MCF 10A (cell line): ENCODE measurements around the gene TMEM135. TPM values are rescaled to one million over a fixed set of nuclear protein-coding genes. Genes with fewer than 3 reads are reported as not detected.

ENCODE experiments used
- BruUV-seq: library from RNA; stranded (reverse); fragments of 400-500 nt; replicated peaks from 2 replicates; lab custom pipeline; 2021; lab: Mats Ljungman, UMichigan
- CTCF ChIA-PET: fragments of 300-600 bp; sonication (Branson Sonifier 250); formaldehyde crosslinking; extraction: SDS; loops from one replicate; lab custom pipeline; 2021; ENCODE audit warnings: antibody characterized with exemption, inconsistent platforms; lab: Yijun Ruan, JAX
- POLR2A ChIA-PET: fragments of 300-600, 350-650 bp; sonication (Branson Sonifier 250); formaldehyde crosslinking; extraction: SDS; loops from one replicate; lab custom pipeline; 2020; ENCODE audit warnings: antibody characterized with exemption, inconsistent platforms; lab: Yijun Ruan, JAX
- DNase-seq: peaks from one replicate; pipeline ENCODE4 v3.0.0-alpha.2; 2018; ENCODE audit not compliant: unreplicated experiment
- H3K27ac Mint-ChIP-seq: one replicate; pipeline ENCODE4 v1.8.0; 2022; ENCODE audit warnings: mild to moderate bottlenecking, low read depth, mixed read lengths; ENCODE audit not compliant: unreplicated experiment
- H3K27me3 Mint-ChIP-seq: one replicate; pipeline ENCODE4 v1.8.0; 2022; ENCODE audit warnings: mixed read lengths; ENCODE audit not compliant: insufficient read depth, unreplicated experiment
- H3K36me3 Mint-ChIP-seq: one replicate; pipeline ENCODE4 v1.8.0; 2022; ENCODE audit warnings: mild to moderate bottlenecking, moderate library complexity, mixed read lengths; ENCODE audit not compliant: insufficient read depth, unreplicated experiment
- H3K4me1 Mint-ChIP-seq: one replicate; pipeline ENCODE4 v1.8.0; 2022; ENCODE audit warnings: mixed read lengths; ENCODE audit not compliant: insufficient read depth, unreplicated experiment
- H3K4me3 Mint-ChIP-seq: one replicate; pipeline ENCODE4 v1.8.0; 2022; ENCODE audit warnings: mild to moderate bottlenecking, moderate library complexity, mixed read lengths; ENCODE audit not compliant: unreplicated experiment
- H3K9me3 Mint-ChIP-seq: one replicate; pipeline ENCODE4 v1.8.0; 2022; ENCODE audit warnings: mixed read lengths; ENCODE audit not compliant: unreplicated experiment
- intact Hi-C: fragments of 100-400 bp; cut with micrococcal nuclease; formaldehyde crosslinking; loops from 2 replicates; pipeline ENCODE4 v1.14.1; 2022
- total RNA-seq: library from RNA; stranded (reverse); gene quantifications from 2 replicates; pipeline ENCODE4 v1.2.3, GENCODE V29; 2022
- TF ChIP-seq, protein P1 (sequence below): fragments of 200-600 bp; IDR thresholded peaks from one replicate; pipeline ENCODE4 v1.8.0; 2022; ENCODE audit warnings: antibody characterized with exemption, mild to moderate bottlenecking; ENCODE audit not compliant: unreplicated experiment

Gene TMEM135
- total RNA-seq, 1 experiment from 2014 or later: 10.7 TPM

DNA sequence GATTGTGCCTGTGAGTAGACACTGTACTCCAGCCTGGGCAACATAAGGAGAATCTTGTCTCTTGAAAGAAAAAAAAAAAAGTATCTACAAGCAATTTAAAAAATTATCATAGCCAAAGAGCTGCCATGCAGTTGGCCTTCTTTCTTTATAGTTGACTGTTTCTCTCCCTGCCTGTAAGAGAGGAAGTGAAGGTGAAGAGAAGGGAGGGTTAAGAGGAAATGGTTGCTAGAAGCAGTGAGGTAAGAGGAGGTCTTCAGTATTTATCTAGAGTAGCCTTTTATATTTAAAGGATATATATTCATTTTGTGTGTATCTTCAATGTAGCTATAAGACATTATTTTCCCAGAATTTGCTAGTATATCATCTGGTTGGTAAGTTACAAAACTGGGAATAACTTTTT, 217.9 kb downstream of the TMEM135 start:
- BruUV-seq: no TSS peak
- peaks cover 9% of the 10 kb centered on the region for H3K4me1 Mint-ChIP-seq
- POLR2A ChIA-PET: no interaction called here

DNA sequence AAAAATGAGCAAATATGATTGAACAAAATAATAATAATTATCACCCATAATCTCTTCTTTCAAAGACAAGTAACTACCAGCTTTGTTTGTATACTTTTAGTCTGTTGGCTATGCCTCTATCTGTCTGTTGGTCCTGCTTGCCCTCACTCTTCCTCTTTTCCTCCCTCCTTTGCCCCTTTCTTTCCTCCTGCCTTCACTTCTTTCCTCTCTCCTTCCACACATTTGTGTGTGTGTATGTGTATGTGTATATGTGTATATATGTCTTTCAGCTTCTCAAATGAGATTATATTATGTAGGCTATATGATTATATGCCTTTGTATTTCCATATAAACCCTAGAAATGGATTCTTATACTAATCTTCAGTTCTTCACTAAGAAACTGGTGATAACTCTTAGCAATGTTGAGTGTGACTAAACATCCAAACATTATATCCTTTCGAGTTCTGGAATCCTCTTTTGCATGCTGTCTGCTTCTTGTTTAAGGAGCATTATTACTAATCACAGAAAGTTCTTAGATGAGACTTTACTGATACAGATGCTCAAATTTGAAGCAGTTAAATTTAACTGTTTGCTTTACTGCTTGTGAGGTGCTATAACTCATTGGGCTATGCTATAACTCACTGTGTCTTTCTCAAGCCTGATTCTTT, 219.1 kb downstream of the TMEM135 start:
- Mint-ChIP-seq H3K27ac (no peak overlapping the region), H3K4me3 (no peak overlapping the region), H3K27me3 (no peaks in the 10 kb centered on the region), H3K36me3 (no peaks in the 10 kb centered on the region), H3K9me3 (no peaks in the 10 kb centered on the region), H3K4me1 (peaks cover 5% of the 10 kb centered on the region)
- BruUV-seq: no TSS peak
- CTCF ChIA-PET: interaction anchor here (0.7 kb wide), 1 partner anchor 112 kb away, joined by 3 read pairs; no protein-coding TSS in a partner anchor
- TF ChIP-seq, protein P1, sequence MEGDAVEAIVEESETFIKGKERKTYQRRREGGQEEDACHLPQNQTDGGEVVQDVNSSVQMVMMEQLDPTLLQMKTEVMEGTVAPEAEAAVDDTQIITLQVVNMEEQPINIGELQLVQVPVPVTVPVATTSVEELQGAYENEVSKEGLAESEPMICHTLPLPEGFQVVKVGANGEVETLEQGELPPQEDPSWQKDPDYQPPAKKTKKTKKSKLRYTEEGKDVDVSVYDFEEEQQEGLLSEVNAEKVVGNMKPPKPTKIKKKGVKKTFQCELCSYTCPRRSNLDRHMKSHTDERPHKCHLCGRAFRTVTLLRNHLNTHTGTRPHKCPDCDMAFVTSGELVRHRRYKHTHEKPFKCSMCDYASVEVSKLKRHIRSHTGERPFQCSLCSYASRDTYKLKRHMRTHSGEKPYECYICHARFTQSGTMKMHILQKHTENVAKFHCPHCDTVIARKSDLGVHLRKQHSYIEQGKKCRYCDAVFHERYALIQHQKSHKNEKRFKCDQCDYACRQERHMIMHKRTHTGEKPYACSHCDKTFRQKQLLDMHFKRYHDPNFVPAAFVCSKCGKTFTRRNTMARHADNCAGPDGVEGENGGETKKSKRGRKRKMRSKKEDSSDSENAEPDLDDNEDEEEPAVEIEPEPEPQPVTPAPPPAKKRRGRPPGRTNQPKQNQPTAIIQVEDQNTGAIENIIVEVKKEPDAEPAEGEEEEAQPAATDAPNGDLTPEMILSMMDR: no peak
- POLR2A ChIA-PET: no interaction called here
- intact Hi-C loops: no loop called here
- no peak for DNase-seq

More for the DNA sequence above, 217.9 kb downstream of the TMEM135 start:
- no peaks in the 10 kb centered on the region for H3K36me3 Mint-ChIP-seq
- no peak overlapping the region for H3K27ac Mint-ChIP-seq
- CTCF ChIA-PET: interaction anchor here (0.6 to 0.9 kb wide), 3 partner anchors 9 to 385 kb away, joined by 3 read pairs; no protein-coding TSS in a partner anchor
- H3K9me3 Mint-ChIP-seq: no peaks in the 10 kb centered on the region
- no peak for DNase-seq
- no peak overlapping the region for H3K4me3 Mint-ChIP-seq
- intact Hi-C loops: no loop called here
- TF ChIP-seq, protein P1: no peak
- H3K27me3 Mint-ChIP-seq: no peaks in the 10 kb centered on the region

DNA sequence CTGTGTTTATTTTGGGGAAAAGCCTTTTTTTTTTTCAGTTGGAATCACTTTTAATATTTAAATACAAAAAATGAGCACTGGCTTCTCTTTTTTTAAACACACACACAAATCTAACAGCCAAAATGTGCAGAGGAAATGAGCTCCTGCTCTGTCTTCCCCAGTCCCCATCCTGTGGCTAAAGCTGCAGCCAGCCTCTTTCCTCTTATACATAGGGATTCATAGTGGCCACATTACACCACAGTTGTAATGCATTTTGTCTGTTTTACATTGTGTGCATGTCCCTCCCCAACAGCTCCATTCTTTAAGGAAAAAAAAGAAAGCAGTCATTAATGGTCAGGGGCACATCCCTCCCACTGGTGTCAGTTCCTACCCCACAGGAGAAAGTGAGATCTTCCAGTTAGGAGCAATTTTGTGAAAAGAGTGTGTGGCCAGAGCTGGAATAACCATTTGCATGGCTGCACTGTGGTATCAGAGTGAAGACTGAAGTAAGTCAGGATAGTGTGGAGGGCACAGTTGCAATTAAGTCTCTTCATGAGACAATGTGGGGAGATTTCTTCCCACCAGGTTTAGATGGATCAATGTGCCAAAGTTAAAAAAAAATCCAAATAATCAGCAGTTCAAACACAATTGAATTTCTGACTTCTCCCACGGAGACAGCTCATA, 220.6 kb downstream of the TMEM135 start:
- no peaks in the 10 kb centered on the region for H3K36me3 Mint-ChIP-seq
- BruUV-seq: no TSS peak
- no peaks in the 10 kb centered on the region for H3K27me3 Mint-ChIP-seq
- H3K27ac Mint-ChIP-seq: no peak overlapping the region
- H3K4me1 Mint-ChIP-seq: no peaks in the 10 kb centered on the region
- TF ChIP-seq, protein P1: no peak
- no peaks in the 10 kb centered on the region for H3K9me3 Mint-ChIP-seq
- intact Hi-C loops: no loop called here
- DNase-seq: no peak
- no peak overlapping the region for H3K4me3 Mint-ChIP-seq
- ChIA-PET CTCF (no interaction called here), POLR2A (interaction anchor here (0.6 kb wide), 1 partner anchor 112 kb away, joined by 4 read pairs; no protein-coding TSS in a partner anchor)

DNA sequence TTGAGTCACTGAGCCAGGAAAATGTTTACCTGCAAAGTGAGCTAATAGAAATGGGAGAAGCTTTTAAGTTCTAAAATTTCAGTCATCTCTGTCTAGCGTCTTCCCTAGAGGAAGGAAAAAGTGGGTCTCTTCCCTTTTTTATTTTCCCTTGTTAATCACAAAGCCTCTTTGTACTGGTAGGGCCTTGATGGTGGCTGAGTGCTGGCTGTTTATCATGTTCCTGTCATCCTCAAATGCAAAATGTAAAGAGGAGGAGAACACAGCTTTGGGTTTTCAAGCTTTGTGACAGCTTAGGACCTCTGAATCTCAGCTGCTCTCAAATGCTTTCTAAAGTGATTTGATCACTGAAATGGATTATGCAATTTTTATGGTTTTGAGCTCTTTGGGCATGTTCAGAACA, 222.0 kb downstream of the TMEM135 start:
- no TSS peak for BruUV-seq
- intact Hi-C loops: no loop called here
- ChIA-PET POLR2A (interaction anchor here (0.7 kb wide), 2 partner anchors 13 to 86 kb away, joined by 3 read pairs; no protein-coding TSS in a partner anchor), CTCF (no interaction called here)
- Mint-ChIP-seq H3K4me3 (no peak overlapping the region), H3K36me3 (no peaks in the 10 kb centered on the region), H3K27ac (no peak overlapping the region), H3K4me1 (no peaks in the 10 kb centered on the region), H3K9me3 (no peaks in the 10 kb centered on the region), H3K27me3 (no peaks in the 10 kb centered on the region)
- DNase-seq: no peak
- TF ChIP-seq, protein P1: no peak
